OCI-LY1 (cell line): ENCODE results near the gene MUC2.

Experiments used
- H2AFZ ChIP-seq: fragments of 200-600 bp; sonication (generic), shearing (Covaris generic); 2 replicates; pipeline ENCODE4 v1.6.0; 2014; ENCODE audit warnings: antibody characterized with exemption, mild to moderate bottlenecking, low read length
- H3F3A ChIP-seq: fragments of 200-600 bp; sonication (generic), shearing (Covaris generic); 2 replicates; pipeline ENCODE4 v1.6.0; 2014; ENCODE audit warnings: mild to moderate bottlenecking, antibody characterized with exemption, low read length, moderate library complexity; ENCODE audit not compliant: insufficient read depth
- H3K27ac ChIP-seq: fragments of 200-600 bp; sonication (generic); 2 replicates; pipeline ENCODE4 v1.5.1; 2014; ENCODE audit warnings: low read length, mixed run types, mild to moderate bottlenecking, low read depth; ENCODE audit not compliant: poor library complexity, severe bottlenecking
- H3K27me3 ChIP-seq: fragments of 200-600 bp; sonication (generic); 2 replicates; pipeline ENCODE4 v1.6.0; 2014; ENCODE audit warnings: antibody characterized with exemption, mild to moderate bottlenecking, low read length, moderate library complexity; ENCODE audit not compliant: insufficient read depth
- H3K36me3 ChIP-seq: fragments of 200-600 bp; sonication (generic); 2 replicates; pipeline ENCODE4 v1.6.1; 2014; ENCODE audit warnings: mild to moderate bottlenecking, antibody characterized with exemption, low read length, moderate library complexity, mixed read lengths; ENCODE audit not compliant: insufficient read depth
- H3K4me1 ChIP-seq: fragments of 200-600 bp; sonication (generic); 2 replicates; pipeline ENCODE4 v1.5.1; 2014; ENCODE audit warnings: mild to moderate bottlenecking, low read length, moderate library complexity; ENCODE audit not compliant: insufficient read depth, severe bottlenecking
- H3K4me2 ChIP-seq: fragments of 200-600 bp; sonication (generic), shearing (Covaris generic); 2 replicates; pipeline ENCODE4 v1.6.1; 2014; ENCODE audit warnings: low read length
- H3K4me3 ChIP-seq: fragments of 200-600 bp; sonication (generic); 2 replicates; pipeline ENCODE4 v1.5.1; 2014; ENCODE audit warnings: low read length, low read depth, mild to moderate bottlenecking, mixed read lengths; ENCODE audit not compliant: poor library complexity, severe bottlenecking
- H3K79me2 ChIP-seq: fragments of 200-600 bp; shearing (Covaris generic); 2 replicates; pipeline ENCODE4 v1.6.1; 2016; ENCODE audit warnings: mixed run types, low read length, mixed read lengths; ENCODE audit not compliant: insufficient read depth
- H3K9ac ChIP-seq: fragments of 200-600 bp; sonication (generic), shearing (Covaris generic); 2 replicates; pipeline ENCODE4 v1.6.1; 2014; ENCODE audit warnings: mild to moderate bottlenecking, low read length, mixed read lengths
- H3K9me2 ChIP-seq: fragments of 200-600 bp; sonication (generic), shearing (Covaris generic); 2 replicates; pipeline ENCODE4 v1.6.1; 2014; ENCODE audit warnings: low read depth, mild to moderate bottlenecking, low read length, mixed read lengths
- H3K9me3 ChIP-seq: fragments of 200-600 bp; shearing (Covaris generic); 2 replicates; pipeline ENCODE4 v1.6.1; 2014; ENCODE audit warnings: low read length, mixed read lengths
- H4K20me1 ChIP-seq: fragments of 200-600 bp; sonication (generic), shearing (Covaris generic); 2 replicates; pipeline ENCODE4 v1.6.0; 2016; ENCODE audit warnings: mild to moderate bottlenecking, low read length; ENCODE audit not compliant: insufficient read depth
- CTCF ChIP-seq: fragments of 200-600 bp; sonication (generic), shearing (Covaris generic); IDR thresholded peaks from 2 replicates; pipeline ENCODE4 v1.5.1; 2017; ENCODE audit warnings: mild to moderate bottlenecking, antibody characterized with exemption, low read length, moderate library complexity, mixed read lengths
- EZH2 ChIP-seq: fragments of 200-600 bp; sonication (generic), shearing (Covaris generic); IDR thresholded peaks from 2 replicates; pipeline ENCODE4 v1.8.0; 2017; ENCODE audit warnings: borderline replicate concordance, mixed run types, mild to moderate bottlenecking, antibody characterized with exemption, low read length, moderate library complexity, mixed read lengths

MUC2 gene

GRCh38 chr11:1041471-1041870, 33.2 kb upstream of the MUC2 start:
- peaks cover 7% of the 10 kb centered on the region for H3K4me1 ChIP-seq
- peaks cover 7% of the 10 kb centered on the region for H3K9me3 ChIP-seq
- no peaks in the 10 kb centered on the region for H4K20me1 ChIP-seq
- H3K79me2 ChIP-seq: no peaks in the 10 kb centered on the region
- no peaks in the 10 kb centered on the region for H3F3A ChIP-seq
- H3K36me3 ChIP-seq: no peaks in the 10 kb centered on the region; the same call in 1 of the 2 replicates
- H3K9me2 ChIP-seq: no peaks in the 10 kb centered on the region
- H2AFZ ChIP-seq: no peak overlapping the region
- H3K9ac ChIP-seq: no peak overlapping the region
- H3K4me3 ChIP-seq: no peak overlapping the region
- no peak overlapping the region for H3K4me2 ChIP-seq
- TF ChIP-seq CTCF (no peak), EZH2 (no peak)
- H3K27ac ChIP-seq: no peak overlapping the region
- no peaks in the 10 kb centered on the region; the same call in 1 of the 2 replicates for H3K27me3 ChIP-seq

GRCh38 chr11:1041936-1042608, 32.6 kb upstream of the MUC2 start:
- H3K9me3 ChIP-seq: peaks cover 7% of the 10 kb centered on the region
- no peaks in the 10 kb centered on the region; the same call in 1 of the 2 replicates for H3K36me3 ChIP-seq
- TF ChIP-seq CTCF: no peak
- TF ChIP-seq EZH2: no peak
- H3K27ac ChIP-seq: no peak overlapping the region
- H3K79me2 ChIP-seq: no peaks in the 10 kb centered on the region
- H3F3A ChIP-seq: no peaks in the 10 kb centered on the region
- H3K4me1 ChIP-seq: peaks cover 7% of the 10 kb centered on the region
- H3K9ac ChIP-seq: no peak overlapping the region
- no peaks in the 10 kb centered on the region for H4K20me1 ChIP-seq
- no peaks in the 10 kb centered on the region for H3K9me2 ChIP-seq
- H2AFZ ChIP-seq: no peak overlapping the region
- no peaks in the 10 kb centered on the region; the same call in 1 of the 2 replicates for H3K27me3 ChIP-seq
- H3K4me2 ChIP-seq: no peak overlapping the region
- no peak overlapping the region for H3K4me3 ChIP-seq

GRCh38 chr11:1042626-1043562, 31.8 kb upstream of the MUC2 start:
- no peak overlapping the region for H3K27ac ChIP-seq
- no peak overlapping the region for H2AFZ ChIP-seq
- H3K4me3 ChIP-seq: no peak overlapping the region
- no peaks in the 10 kb centered on the region for H3K9me2 ChIP-seq
- H3K36me3 ChIP-seq: no peaks in the 10 kb centered on the region; the same call in 1 of the 2 replicates
- TF ChIP-seq EZH2 (no peak), CTCF (no peak)
- H3K4me2 ChIP-seq: no peak overlapping the region
- no peaks in the 10 kb centered on the region for H4K20me1 ChIP-seq
- H3K27me3 ChIP-seq: no peaks in the 10 kb centered on the region; the same call in 1 of the 2 replicates
- H3K4me1 ChIP-seq: peaks cover 7% of the 10 kb centered on the region
- H3K9me3 ChIP-seq: peaks cover 7% of the 10 kb centered on the region
- no peak overlapping the region for H3K9ac ChIP-seq
- H3K79me2 ChIP-seq: no peaks in the 10 kb centered on the region
- no peaks in the 10 kb centered on the region for H3F3A ChIP-seq
